ENCODE results near the gene PLXNA2. TPM values are rescaled to one million over a fixed set of nuclear protein-coding genes. Genes with fewer than 3 reads are reported as not detected.

Gene PLXNA2
- total RNA-seq, 1 experiment from 2014 or later, result 69.7 TPM

GRCh38 chr1:208239473-208240381, 4.5 kb downstream of the PLXNA2 start:
- no peak for DNase-seq (ENCODE audit: unreplicated experiment)
- no TSS peak for BruUV-seq (replicated peaks)
- Mint-ChIP-seq H3K36me3 (ENCODE audit: insufficient read depth, unreplicated experiment) (no peaks in the 10 kb centered on the region), H3K27me3 (ENCODE audit: insufficient read depth, unreplicated experiment) (no peaks in the 10 kb centered on the region), H3K4me1 (ENCODE audit: insufficient read depth, unreplicated experiment) (peaks cover 62% of the 10 kb centered on the region), H3K27ac (ENCODE audit: low read depth, unreplicated experiment) (peak overlapping the region; percentile 7), H3K9me3 (ENCODE audit: unreplicated experiment) (no peaks in the 10 kb centered on the region), H3K4me3 (ENCODE audit: unreplicated experiment) (no peak overlapping the region)
- ChIA-PET CTCF (interaction anchor here (0.6 to 19.5 kb wide), 54 partner anchors 5 to 1369 kb away, joined by 3 to 1037 read pairs (median 5); no protein-coding TSS in a partner anchor), POLR2A (interaction anchor here (0.7 to 14.6 kb wide), 16 partner anchors 19 to 258 kb away, joined by 3 to 186 read pairs (median 10); no protein-coding TSS in a partner anchor)
- intact Hi-C loops (cut with micrococcal nuclease), result loop anchor here (1.0 kb wide), 6 partner anchors 32 to 217 kb away; no protein-coding TSS in a partner anchor
- TF ChIP-seq CTCF (IDR thresholded peaks at IDR 0.05; ENCODE audit: unreplicated experiment), result no peak

- Mint-ChIP-seq H3K4me1 (ENCODE audit: insufficient read depth, unreplicated experiment) (peaks cover 60% of the 10 kb centered on the region), H3K27me3 (ENCODE audit: insufficient read depth, unreplicated experiment) (no peaks in the 10 kb centered on the region), H3K36me3 (ENCODE audit: insufficient read depth, unreplicated experiment) (no peaks in the 10 kb centered on the region), H3K9me3 (ENCODE audit: unreplicated experiment) (no peaks in the 10 kb centered on the region), H3K27ac (ENCODE audit: low read depth, unreplicated experiment) (peak overlapping the region; percentile 81), H3K4me3 (ENCODE audit: unreplicated experiment) (no peak overlapping the region)
- TF ChIP-seq CTCF (IDR thresholded peaks at IDR 0.05; ENCODE audit: unreplicated experiment), result peak; percentile 98
- DNase-seq (ENCODE audit: unreplicated experiment), result peak; percentile 93
- ChIA-PET POLR2A (interaction anchor here (0.6 to 14.6 kb wide), 28 partner anchors 10 to 1567 kb away, joined by 3 to 186 read pairs (median 6); no protein-coding TSS in a partner anchor), CTCF (interaction anchor here (0.6 to 19.5 kb wide), 67 partner anchors 9 to 1709 kb away, joined by 3 to 1037 read pairs (median 4); no protein-coding TSS in a partner anchor)
- intact Hi-C loops (cut with micrococcal nuclease), result loop anchor here (1.0 kb wide), 6 partner anchors 32 to 217 kb away; no protein-coding TSS in a partner anchor
- no TSS peak for BruUV-seq (replicated peaks)
Measured at GRCh38 chr1:208238710-208239472, 5.3 kb downstream of the PLXNA2 start.

GRCh38 chr1:208237241-208237640, 6.9 kb downstream of the PLXNA2 start:
- BruUV-seq (replicated peaks), result no TSS peak
- H3K36me3 Mint-ChIP-seq (ENCODE audit: insufficient read depth, unreplicated experiment), result no peaks in the 10 kb centered on the region
- ChIA-PET CTCF (interaction anchor here (0.6 to 19.5 kb wide), 26 partner anchors 6 to 1011 kb away, joined by 3 to 1037 read pairs (median 10); partner anchors contain the start of gene PLXNA2), POLR2A (interaction anchor here (0.6 to 14.6 kb wide), 21 partner anchors 8 to 1156 kb away, joined by 3 to 186 read pairs (median 6); no protein-coding TSS in a partner anchor)
- H3K27me3 Mint-ChIP-seq (ENCODE audit: insufficient read depth, unreplicated experiment), result no peaks in the 10 kb centered on the region
- DNase-seq (ENCODE audit: unreplicated experiment), result peak; percentile 75
- intact Hi-C loops (cut with micrococcal nuclease), result loop anchor here (2.0 kb wide), 1 partner anchor 16 kb away; no protein-coding TSS in a partner anchor
- TF ChIP-seq CTCF (IDR thresholded peaks at IDR 0.05; ENCODE audit: unreplicated experiment), result peak; percentile 34
- no peak overlapping the region for H3K4me3 Mint-ChIP-seq (ENCODE audit: unreplicated experiment)
- H3K4me1 Mint-ChIP-seq (ENCODE audit: insufficient read depth, unreplicated experiment), result peaks cover 70% of the 10 kb centered on the region
- peak overlapping the region; percentile 81 for H3K27ac Mint-ChIP-seq (ENCODE audit: low read depth, unreplicated experiment)
- no peaks in the 10 kb centered on the region for H3K9me3 Mint-ChIP-seq (ENCODE audit: unreplicated experiment)
